CD14-positive monocyte (primary cell): Measurements from ENCODE around the gene CD69. TPM values are rescaled to one million over a fixed set of nuclear protein-coding genes. Genes with fewer than 3 reads are reported as not detected.

ENCODE experiments used
- DNase-seq, 3 donors: peaks; one replicate each; pipeline ENCODE4 v3.0.0-alpha.2; 2011 to 2022
- H2AFZ ChIP-seq: 2 replicates; pipeline ENCODE4 v1.6.0; 2012; ENCODE audit warnings: mild to moderate bottlenecking, low read depth, low read length, inconsistent platforms; ENCODE audit not compliant: insufficient read depth, poor library complexity, severe bottlenecking
- H3K27ac ChIP-seq, 2 donors: 1 replicate in 1 of 2; 2 replicates in 1 of 2; pipeline ENCODE4 v1.5.1; 2012 to 2013; ENCODE audit warnings: low read length in 2 of 2, control low read depth in 1 of 2, inconsistent platforms in 1 of 2, low read depth in 1 of 2, mild to moderate bottlenecking in 1 of 2
- H3K27me3 ChIP-seq, 2 donors: one replicate each; pipeline versions ENCODE4 v1.6.0 to v1.6.1; 2011 to 2013; ENCODE audit warnings: low read length in 2 of 2; ENCODE audit not compliant: control insufficient read depth in 2 of 2, insufficient read depth in 2 of 2
- H3K36me3 ChIP-seq, 2 donors: replicated peaks in 1 of 2; 1 replicate in 1 of 2; 2 replicates in 1 of 2; pipeline versions ENCODE4 v1.5.1 to v1.6.1; 2012 to 2013; ENCODE audit warnings: low read length in 2 of 2, control low read depth in 1 of 2, inconsistent platforms in 1 of 2, mild to moderate bottlenecking in 1 of 2; ENCODE audit not compliant: insufficient read depth in 2 of 2, control insufficient read depth in 1 of 2
- H3K4me1 ChIP-seq, 2 donors: 1 replicate in 1 of 2; 2 replicates in 1 of 2; pipeline versions ENCODE4 v1.5.1 to v1.6.1; 2012 to 2013; ENCODE audit warnings: low read length in 2 of 2, control low read depth in 1 of 2, inconsistent platforms in 1 of 2, mild to moderate bottlenecking in 1 of 2, moderate library complexity in 1 of 2; ENCODE audit not compliant: insufficient read depth in 2 of 2, control insufficient read depth in 1 of 2
- H3K4me2 ChIP-seq: replicated peaks from 2 replicates; pipeline ENCODE3; 2012; ENCODE audit warnings: low read length, moderate library complexity, mild to moderate bottlenecking; ENCODE audit not compliant: poor library complexity, severe bottlenecking; ENCODE audit errors: extremely low read depth
- H3K4me3 ChIP-seq, 3 experiments: fragments of 200-600 bp in 1 of 3; sonication (generic) in 1 of 3; replicated peaks in 1 of 3; 1 replicate in 2 of 3; 2 replicates in 1 of 3; pipeline ENCODE4 v1.5.1; 2011 to 2013; ENCODE audit warnings: low read length in 3 of 3, mild to moderate bottlenecking in 3 of 3, control low read depth in 2 of 3, low read depth in 2 of 3, inconsistent platforms in 1 of 3, moderate library complexity in 1 of 3
- H3K79me2 ChIP-seq: 2 replicates; pipeline ENCODE4 v1.6.0; 2012; ENCODE audit warnings: mild to moderate bottlenecking, control low read depth, inconsistent platforms, low read length, moderate library complexity; ENCODE audit not compliant: insufficient read depth
- H3K9ac ChIP-seq: 2 replicates; pipeline ENCODE4 v1.6.0; 2017; ENCODE audit warnings: low read length, mild to moderate bottlenecking; ENCODE audit not compliant: insufficient read depth, poor library complexity, severe bottlenecking
- H3K9me3 ChIP-seq, 2 donors: replicated peaks in 1 of 2; 1 replicate in 1 of 2; 2 replicates in 1 of 2; pipeline versions ENCODE4 v1.5.1 to v1.6.1; 2012 to 2013; ENCODE audit warnings: low read length in 2 of 2, control low read depth in 1 of 2; ENCODE audit not compliant: control insufficient read depth in 1 of 2, insufficient read depth in 1 of 2
- H4K20me1 ChIP-seq: 2 replicates; pipeline ENCODE4 v1.6.0; 2012; ENCODE audit warnings: mild to moderate bottlenecking, low read length, control low read depth, moderate library complexity; ENCODE audit not compliant: insufficient read depth
- H3K27ac Mint-ChIP-seq, 7 donors: one replicate each; pipeline ENCODE4 v1.8.0; 2020; ENCODE audit warnings: mild to moderate bottlenecking in 7 of 7, mixed read lengths in 7 of 7, moderate library complexity in 6 of 7, inconsistent platforms in 2 of 7
- H3K27me3 Mint-ChIP-seq, 3 donors: one replicate each; pipeline ENCODE4 v1.8.0; 2021 to 2022; ENCODE audit warnings: low read depth in 3 of 3, mild to moderate bottlenecking in 3 of 3, mixed read lengths in 3 of 3, moderate library complexity in 3 of 3, inconsistent platforms in 1 of 3
- H3K36me3 Mint-ChIP-seq, 2 donors: one replicate each; pipeline ENCODE4 v1.8.0; 2020; ENCODE audit warnings: mixed read lengths in 2 of 2, inconsistent platforms in 1 of 2, mild to moderate bottlenecking in 1 of 2
- H3K4me1 Mint-ChIP-seq: one replicate; pipeline ENCODE4 v1.8.0; 2020; ENCODE audit warnings: mild to moderate bottlenecking, mixed read lengths
- H3K4me3 Mint-ChIP-seq, 2 donors: one replicate each; pipeline ENCODE4 v1.8.0; 2020; ENCODE audit warnings: mild to moderate bottlenecking in 2 of 2, mixed read lengths in 2 of 2, moderate library complexity in 1 of 2
- H3K9me3 Mint-ChIP-seq, 7 donors: one replicate each; pipeline ENCODE4 v1.8.0; 2020 to 2022; ENCODE audit warnings: mixed read lengths in 7 of 7, mild to moderate bottlenecking in 6 of 7, moderate library complexity in 6 of 7, inconsistent platforms in 2 of 7
- CTCF ChIP-seq: fragments of 200-600 bp; IDR thresholded peaks from one replicate; pipeline ENCODE4 v1.8.0; 2022; ENCODE audit warnings: antibody characterized with exemption, mild to moderate bottlenecking
- WGBS: methylation state at CpG from one replicate; pipeline ENCODE4 v1.1.5; 2013; ENCODE audit warnings: missing lambda C conversion rate; ENCODE audit not compliant: insufficient coverage; 5-methylcytosine and 5-hydroxymethylcytosine counted together
- intact Hi-C, 2 donors: fragments of 100-400 bp; cut with micrococcal nuclease; formaldehyde crosslinking; loops; one replicate each; pipeline versions ENCODE4 v1.15.0 to v1.15.1; 2023
- polyA plus RNA-seq, 3 donors: library from polyadenylated mRNA; depleted of rRNA in 1 of 3; unstranded in 2 of 3; stranded (reverse) in 1 of 3; fragments of 300-500 nt in 2 of 3; fragments of >200 nt in 1 of 3; fragmentation: Illumina TruSeq in 2 of 3; gene quantifications; 1 replicate in 2 of 3; 2 replicates in 1 of 3; pipeline ENCODE4 v1.2.3, GENCODE V29; 2012 to 2021

CD69 gene
- polyA plus RNA-seq, 3 donors: 5.8 to 12.4 (median 6.0) TPM

GRCh38 chr12:9756706-9757105, 4.0 kb downstream of the CD69 start:
- H3K4me1 ChIP-seq: peaks cover 28 to 29% of the 10 kb centered on the region in 2 donors
- H4K20me1 ChIP-seq: no peaks in the 10 kb centered on the region
- TF ChIP-seq CTCF: no peak
- H3K36me3 ChIP-seq: no peaks in the 10 kb centered on the region
- no peaks in the 10 kb centered on the region for H3K27me3 ChIP-seq
- H3K9me3 ChIP-seq: no peaks in the 10 kb centered on the region
- peaks cover 1 to 9% (median 4%) of the 10 kb centered on the region in 3 donors for H3K27me3 Mint-ChIP-seq
- H3K36me3 Mint-ChIP-seq: peaks cover 0 to 5% of the 10 kb centered on the region in 2 donors
- no peaks in the 10 kb centered on the region for H3K79me2 ChIP-seq
- no peak overlapping the region for H3K9ac ChIP-seq
- H3K4me2 ChIP-seq: no peak overlapping the region
- H3K27ac ChIP-seq: no peak overlapping the region
- peaks cover 39% of the 10 kb centered on the region for H3K4me1 Mint-ChIP-seq
- H3K4me3 ChIP-seq: no peak overlapping the region
- H3K27ac Mint-ChIP-seq: no peak overlapping the region
- H2AFZ ChIP-seq: no peak overlapping the region
- H3K9me3 Mint-ChIP-seq: peaks cover 0 to 2% (median 0%) of the 10 kb centered on the region in 7 donors
- no peak for DNase-seq
- H3K4me3 Mint-ChIP-seq: no peak overlapping the region
- intact Hi-C loops: no loop called here
- WGBS: no CpG with 5 or more reads among the region's 5 CpGs

- no peak overlapping the region for H3K9ac ChIP-seq
- H3K36me3 Mint-ChIP-seq: peaks cover 0 to 5% of the 10 kb centered on the region in 2 donors
- no peak for DNase-seq
- peaks cover 37% of the 10 kb centered on the region for H3K4me1 Mint-ChIP-seq
- H3K4me3 ChIP-seq: no peak overlapping the region
- H3K9me3 Mint-ChIP-seq: peaks cover 0 to 4% (median 0%) of the 10 kb centered on the region in 7 donors
- no CpG with 5 or more reads among the region's 2 CpGs for WGBS
- no peak overlapping the region for H3K4me3 Mint-ChIP-seq
- H3K36me3 ChIP-seq: no peaks in the 10 kb centered on the region
- no peak overlapping the region for H3K4me2 ChIP-seq
- no peaks in the 10 kb centered on the region for H4K20me1 ChIP-seq
- H3K27ac ChIP-seq: no peak overlapping the region
- peaks cover 1 to 9% (median 4%) of the 10 kb centered on the region in 3 donors for H3K27me3 Mint-ChIP-seq
- no peaks in the 10 kb centered on the region for H3K79me2 ChIP-seq
- H3K4me1 ChIP-seq: peaks cover 23 to 27% of the 10 kb centered on the region in 2 donors
- no peaks in the 10 kb centered on the region for H3K9me3 ChIP-seq
- no peak overlapping the region for H2AFZ ChIP-seq
- H3K27ac Mint-ChIP-seq: no peak overlapping the region
- H3K27me3 ChIP-seq: no peaks in the 10 kb centered on the region
- intact Hi-C loops: no loop called here
- TF ChIP-seq CTCF: no peak
Observed at GRCh38 chr12:9756170-9756569, 4.5 kb downstream of the CD69 start.
